Measurements from ENCODE around the gene AGBL4.

DNA sequence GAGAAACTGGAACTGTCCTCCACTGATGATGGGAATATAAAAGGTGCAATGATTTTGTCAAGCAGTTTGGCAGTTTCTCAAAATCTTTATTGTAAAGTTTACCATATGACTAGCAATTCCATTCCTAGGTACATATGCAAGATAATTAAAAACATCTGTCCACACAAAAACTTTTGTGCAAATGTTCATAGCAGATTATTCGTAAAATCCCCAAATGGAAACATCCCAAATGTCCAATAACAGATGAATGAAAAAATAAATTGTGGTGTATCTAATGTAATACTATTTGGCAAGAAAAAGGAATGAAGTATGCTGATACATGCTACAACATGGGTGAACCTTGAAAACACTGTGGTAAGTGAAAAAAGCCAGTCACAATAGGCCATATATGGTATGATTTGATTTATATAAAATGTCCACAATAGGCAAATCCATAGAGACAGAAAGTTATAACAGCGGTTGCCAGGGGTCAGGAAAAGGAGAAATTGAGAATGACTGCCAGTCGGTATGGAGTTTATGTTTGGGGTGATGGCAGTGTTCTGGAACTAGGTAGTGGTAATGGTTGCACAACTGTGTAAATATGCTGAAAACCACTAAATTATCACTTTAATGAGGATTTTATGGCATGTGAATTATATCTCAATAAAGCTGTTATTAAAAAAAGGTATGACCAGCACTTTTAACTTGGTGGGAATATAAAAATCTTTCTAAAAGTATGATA, 1165.4 kb downstream of the AGBL4 start:
- TF ChIP-seq, protein P1, sequence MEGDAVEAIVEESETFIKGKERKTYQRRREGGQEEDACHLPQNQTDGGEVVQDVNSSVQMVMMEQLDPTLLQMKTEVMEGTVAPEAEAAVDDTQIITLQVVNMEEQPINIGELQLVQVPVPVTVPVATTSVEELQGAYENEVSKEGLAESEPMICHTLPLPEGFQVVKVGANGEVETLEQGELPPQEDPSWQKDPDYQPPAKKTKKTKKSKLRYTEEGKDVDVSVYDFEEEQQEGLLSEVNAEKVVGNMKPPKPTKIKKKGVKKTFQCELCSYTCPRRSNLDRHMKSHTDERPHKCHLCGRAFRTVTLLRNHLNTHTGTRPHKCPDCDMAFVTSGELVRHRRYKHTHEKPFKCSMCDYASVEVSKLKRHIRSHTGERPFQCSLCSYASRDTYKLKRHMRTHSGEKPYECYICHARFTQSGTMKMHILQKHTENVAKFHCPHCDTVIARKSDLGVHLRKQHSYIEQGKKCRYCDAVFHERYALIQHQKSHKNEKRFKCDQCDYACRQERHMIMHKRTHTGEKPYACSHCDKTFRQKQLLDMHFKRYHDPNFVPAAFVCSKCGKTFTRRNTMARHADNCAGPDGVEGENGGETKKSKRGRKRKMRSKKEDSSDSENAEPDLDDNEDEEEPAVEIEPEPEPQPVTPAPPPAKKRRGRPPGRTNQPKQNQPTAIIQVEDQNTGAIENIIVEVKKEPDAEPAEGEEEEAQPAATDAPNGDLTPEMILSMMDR (IDR thresholded peaks at IDR 0.05): no peak
- TF ChIP-seq ZFX (IDR thresholded peaks at IDR 0.05; ENCODE audit: borderline replicate concordance): no peak

Data from 22Rv1 (cell line).